NB4 (cell line): ENCODE measurements around the gene ARHGAP22.

Source experiments
- CTCF ChIP-seq: IDR thresholded peaks from one replicate; pipeline ENCODE4 v1.5.1; 2012; ENCODE audit warnings: low read depth, low read length
- MAX ChIP-seq: IDR thresholded peaks from 2 replicates; pipeline ENCODE4 v1.6.1; 2011; ENCODE audit warnings: low read depth, low read length
- POLR2A ChIP-seq: IDR thresholded peaks from 2 replicates; pipeline ENCODE4 v1.6.1; 2011; ENCODE audit warnings: mild to moderate bottlenecking; ENCODE audit not compliant: insufficient read length; ENCODE audit errors: extremely low read depth

GRCh38 chr10:48428896-48429295, 176.0 kb downstream of the ARHGAP22 start:
- TF ChIP-seq CTCF (no peak), POLR2A (no peak), MAX (no peak)
